ENCODE measurements around the gene ERGIC2. TPM values are rescaled to one million over a fixed set of nuclear protein-coding genes. Genes with fewer than 3 reads are reported as not detected.
"Not testable (repeated sequence)": the region's sequence is repeated elsewhere in the genome, so short reads cannot be mapped to it uniquely, and the experiment has no call there.

The ERGIC2 gene
- total RNA-seq, 1 donor from 2014 or later = 71.5 TPM

GRCh38 chr12:29403991-29404390 is 23.0 kb upstream of the ERGIC2 start:
- intact Hi-C loops (cut with DNase I) = no loop called here
- DNase-seq (no peak), ATAC-seq (no peak)
- Histone ChIP-seq H3K27me3 (ENCODE audit: low read depth) (no peaks in the 10 kb centered on the region), H3K9me3 (no peaks in the 10 kb centered on the region), H3K27ac (no peak overlapping the region), H3K4me1 (no peaks in the 10 kb centered on the region), H3K36me3 (no peaks in the 10 kb centered on the region), H3K4me3 (no peak overlapping the region)
- no peak for TF ChIP-seq CTCF (IDR thresholded peaks at IDR 0.05)

GRCh38 chr12:29402437-29402836 is 21.5 kb upstream of the ERGIC2 start:
- Histone ChIP-seq H3K4me1 (no peaks in the 10 kb centered on the region), H3K9me3 (no peaks in the 10 kb centered on the region), H3K27ac (no peak overlapping the region), H3K27me3 (ENCODE audit: low read depth) (no peaks in the 10 kb centered on the region), H3K36me3 (no peaks in the 10 kb centered on the region), H3K4me3 (no peak overlapping the region)
- no peak for TF ChIP-seq CTCF (IDR thresholded peaks at IDR 0.05)
- ATAC-seq = no peak
- intact Hi-C loops (cut with DNase I) = no loop called here
- no peak for DNase-seq

- intact Hi-C loops (cut with DNase I) = no loop called here
- Histone ChIP-seq H3K9me3 (no peaks in the 10 kb centered on the region), H3K27ac (no peak overlapping the region), H3K36me3 (no peaks in the 10 kb centered on the region), H3K4me3 (no peak overlapping the region), H3K4me1 (no peaks in the 10 kb centered on the region), H3K27me3 (ENCODE audit: low read depth) (no peaks in the 10 kb centered on the region)
- no peak for TF ChIP-seq CTCF (IDR thresholded peaks at IDR 0.05)
- ATAC-seq (no peak), DNase-seq (no peak)
Measured at GRCh38 chr12:29398495-29398894, 17.5 kb upstream of the ERGIC2 start.

- Histone ChIP-seq H3K36me3 (no peaks in the 10 kb centered on the region), H3K27me3 (ENCODE audit: low read depth) (no peaks in the 10 kb centered on the region), H3K4me3 (no peak overlapping the region), H3K27ac (no peak overlapping the region), H3K4me1 (no peaks in the 10 kb centered on the region), H3K9me3 (no peaks in the 10 kb centered on the region)
- intact Hi-C loops (cut with DNase I) = no loop called here
- no peak for TF ChIP-seq CTCF (IDR thresholded peaks at IDR 0.05)
- no peak for ATAC-seq
- DNase-seq = no peak
Measured at GRCh38 chr12:29396774-29397173, 15.8 kb upstream of the ERGIC2 start.

GRCh38 chr12:29395356-29395755 is 14.4 kb upstream of the ERGIC2 start:
- Histone ChIP-seq H3K4me1 (no peaks in the 10 kb centered on the region), H3K36me3 (no peaks in the 10 kb centered on the region), H3K27me3 (ENCODE audit: low read depth) (no peaks in the 10 kb centered on the region), H3K4me3 (no peak overlapping the region), H3K9me3 (no peaks in the 10 kb centered on the region), H3K27ac (no peak overlapping the region)
- TF ChIP-seq CTCF (IDR thresholded peaks at IDR 0.05) = no peak
- DNase-seq (no peak), ATAC-seq (no peak)
- intact Hi-C loops (cut with DNase I) = no loop called here

GRCh38 chr12:29390419-29390818 is 9.4 kb upstream of the ERGIC2 start:
- H3K4me3 ChIP-seq; ATAC-seq; H3K27me3 ChIP-seq (ENCODE audit: low read depth); H3K27ac ChIP-seq; H3K9me3 ChIP-seq; intact Hi-C loops (cut with DNase I); DNase-seq; H3K4me1 ChIP-seq; H3K36me3 ChIP-seq: not testable (repeated sequence)
